H1 (cell line): ENCODE measurements around the gene FAM3B. TPM values are rescaled to one million over a fixed set of nuclear protein-coding genes. Genes with fewer than 3 reads are reported as not detected.

ENCODE experiments used
- CTCF ChIP-seq, 3 experiments: IDR thresholded peaks; 1 replicate in 2 of 3; 2 replicates in 1 of 3; pipeline versions ENCODE4 v1.5.1 to v1.6.1; 2011; ENCODE audit warnings: low read length in 3 of 3, mild to moderate bottlenecking in 3 of 3, inconsistent platforms in 2 of 3, low read depth in 1 of 3, moderate library complexity in 1 of 3; ENCODE audit not compliant: insufficient read depth in 1 of 3; ENCODE audit errors: control extremely low read depth in 1 of 3
- EGR1 ChIP-seq: IDR thresholded peaks from 2 replicates; pipeline ENCODE4 v1.6.1; 2011; ENCODE audit warnings: low read depth, low read length, borderline replicate concordance
- MAFK ChIP-seq: IDR thresholded peaks from 2 replicates; pipeline ENCODE4 v1.6.1; 2012; ENCODE audit warnings: low read depth, mild to moderate bottlenecking, improper control_type of control experiment, low read length
- SRF ChIP-seq: IDR thresholded peaks from 2 replicates; pipeline ENCODE4 v1.6.1; 2011; ENCODE audit warnings: mild to moderate bottlenecking, low read depth, low read length, moderate library complexity
- TCF12 ChIP-seq: IDR thresholded peaks from 2 replicates; pipeline ENCODE4 v1.6.1; 2011; ENCODE audit warnings: low read depth, mild to moderate bottlenecking, low read length
- polyA plus RNA-seq, 7 experiments: library from polyadenylated mRNA; depleted of rRNA in 3 of 7; stranded (reverse) in 5 of 7; unstranded in 2 of 7; fragments of >200 nt in 5 of 7; fragments of 200-250 nt in 2 of 7; gene quantifications; 1 replicate in 5 of 7; 2 replicates in 1 of 7; 4 replicates in 1 of 7; pipeline versions ENCODE4 v1.2.1 to v1.2.3, GENCODE V29; 2011 to 2013; ENCODE audit warnings: missing spikeins in 2 of 7, mixed read lengths in 2 of 7
- total RNA-seq: library from RNA; stranded (reverse); fragmentation: NEBNext Ultra II Directional; extraction: Animal tissue kit (Norgen Biotek cat#: 25700); gene quantifications from 2 replicates; pipeline ENCODE4 v1.2.1, GENCODE V29; 2021

FAM3B gene
- total and polyA plus RNA-seq, 2 of the 8 experiments (the other 6 are each of a cell fraction or from before 2014, with no cell fraction given): 2.0 TPM

GRCh38 chr21:41361786-41362604, 45.4 kb downstream of the FAM3B start, which contains the start of gene MX2 (continued):
- TF ChIP-seq EGR1 (no peak), CTCF (IDR thresholded peaks at IDR 0.05; ENCODE audit: control extremely low read depth in 1 of 3, insufficient read depth in 1 of 3, low read depth in 1 of 3, low read length in 3 of 3) (no peak), SRF (no peak), TCF12 (no peak), MAFK (no peak)
